WI38 (cell line): ENCODE data around the gene AFF1.

Source experiments
- H3K4me3 ChIP-seq: 2 replicates; pipeline ENCODE4 v1.5.1; 2011; ENCODE audit warnings: low read depth, mild to moderate bottlenecking, control low read depth, low read length
- TF ChIP-seq, protein P1 (sequence below): IDR thresholded peaks from 2 replicates; pipeline ENCODE4 v1.5.1; 2012; ENCODE audit warnings: low read depth, mild to moderate bottlenecking, control low read depth, low read length

AFF1 gene

DNA sequence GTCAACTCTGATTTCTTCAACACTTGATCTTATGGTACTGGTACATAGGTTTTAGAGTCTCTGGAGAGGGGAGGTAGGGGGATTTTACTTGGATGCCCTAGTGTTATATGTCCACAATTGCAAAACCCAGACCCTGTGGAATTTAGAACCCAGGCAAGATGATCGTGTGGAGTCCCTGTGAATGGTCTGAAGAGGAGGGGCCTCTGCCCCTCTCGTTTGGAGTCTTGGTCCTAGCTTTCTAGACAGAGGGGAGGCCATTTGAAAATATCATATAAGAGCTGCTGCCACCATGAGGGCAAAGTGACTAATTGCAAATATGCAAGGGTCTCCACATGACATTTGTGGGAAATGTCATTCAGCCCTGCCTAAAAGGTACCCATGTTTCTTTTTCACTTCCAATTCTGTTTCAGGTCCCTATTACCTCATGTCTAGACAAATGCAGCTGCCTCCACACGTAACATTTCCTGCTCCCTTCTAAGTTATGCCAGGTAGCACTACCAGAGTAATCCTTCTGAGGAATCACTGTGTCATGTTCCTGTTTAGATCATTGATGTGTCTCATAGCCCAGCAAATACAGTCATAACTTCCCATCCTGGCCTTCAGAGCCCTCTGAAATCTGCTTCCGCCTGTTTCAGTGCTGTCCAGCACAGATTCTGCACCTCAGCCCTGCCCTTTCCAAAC, 158.8 kb downstream of the AFF1 start:
- TF ChIP-seq, protein P1, sequence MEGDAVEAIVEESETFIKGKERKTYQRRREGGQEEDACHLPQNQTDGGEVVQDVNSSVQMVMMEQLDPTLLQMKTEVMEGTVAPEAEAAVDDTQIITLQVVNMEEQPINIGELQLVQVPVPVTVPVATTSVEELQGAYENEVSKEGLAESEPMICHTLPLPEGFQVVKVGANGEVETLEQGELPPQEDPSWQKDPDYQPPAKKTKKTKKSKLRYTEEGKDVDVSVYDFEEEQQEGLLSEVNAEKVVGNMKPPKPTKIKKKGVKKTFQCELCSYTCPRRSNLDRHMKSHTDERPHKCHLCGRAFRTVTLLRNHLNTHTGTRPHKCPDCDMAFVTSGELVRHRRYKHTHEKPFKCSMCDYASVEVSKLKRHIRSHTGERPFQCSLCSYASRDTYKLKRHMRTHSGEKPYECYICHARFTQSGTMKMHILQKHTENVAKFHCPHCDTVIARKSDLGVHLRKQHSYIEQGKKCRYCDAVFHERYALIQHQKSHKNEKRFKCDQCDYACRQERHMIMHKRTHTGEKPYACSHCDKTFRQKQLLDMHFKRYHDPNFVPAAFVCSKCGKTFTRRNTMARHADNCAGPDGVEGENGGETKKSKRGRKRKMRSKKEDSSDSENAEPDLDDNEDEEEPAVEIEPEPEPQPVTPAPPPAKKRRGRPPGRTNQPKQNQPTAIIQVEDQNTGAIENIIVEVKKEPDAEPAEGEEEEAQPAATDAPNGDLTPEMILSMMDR, result peak; percentile 17; the same call in 1 of the 2 replicates

DNA sequence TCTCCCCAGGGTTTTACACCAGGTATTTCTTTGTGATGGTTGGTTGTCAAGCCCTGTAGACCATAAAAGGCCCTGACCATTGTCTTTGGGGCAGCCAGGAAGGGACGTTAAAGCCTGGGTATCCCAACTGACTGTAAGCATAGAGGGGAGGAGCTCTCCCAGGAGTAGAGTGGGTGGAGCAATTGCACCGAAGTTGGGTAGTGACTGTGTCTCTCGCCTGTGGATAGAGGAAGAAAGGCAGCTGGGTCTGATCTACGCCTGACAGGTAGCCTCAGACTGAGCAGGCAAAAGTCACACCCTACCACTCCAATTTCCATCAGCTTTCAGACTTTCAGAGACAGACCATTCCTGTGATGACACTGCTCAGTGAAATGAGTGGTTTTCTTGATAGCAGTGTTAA, 162.3 kb downstream of the AFF1 start:
- TF ChIP-seq, protein P1, result no peak
- H3K4me3 ChIP-seq, result no peak overlapping the region

More for the DNA sequence above, 158.8 kb downstream of the AFF1 start:
- H3K4me3 ChIP-seq, result no peak overlapping the region

DNA sequence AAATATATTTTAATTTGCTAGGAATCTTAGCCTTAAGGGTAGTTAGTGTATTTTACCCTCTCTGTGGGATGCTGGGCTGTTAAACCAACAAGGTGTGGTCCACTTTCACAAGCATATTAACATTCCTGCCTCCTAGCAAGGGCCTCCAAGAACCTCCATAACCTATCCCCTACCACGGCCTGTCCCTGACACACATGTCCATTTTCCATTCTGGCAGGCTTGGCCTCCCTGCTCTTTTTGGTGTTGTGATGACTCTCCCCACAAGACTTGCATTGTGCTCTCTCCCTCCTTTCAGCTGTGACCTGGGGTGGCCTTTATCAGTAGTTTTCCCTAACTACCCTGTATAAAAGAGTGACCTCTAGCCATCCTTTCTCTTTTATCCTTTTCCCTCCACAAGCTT, 165.4 kb downstream of the AFF1 start:
- no peak overlapping the region for H3K4me3 ChIP-seq
- TF ChIP-seq, protein P1, result no peak

DNA sequence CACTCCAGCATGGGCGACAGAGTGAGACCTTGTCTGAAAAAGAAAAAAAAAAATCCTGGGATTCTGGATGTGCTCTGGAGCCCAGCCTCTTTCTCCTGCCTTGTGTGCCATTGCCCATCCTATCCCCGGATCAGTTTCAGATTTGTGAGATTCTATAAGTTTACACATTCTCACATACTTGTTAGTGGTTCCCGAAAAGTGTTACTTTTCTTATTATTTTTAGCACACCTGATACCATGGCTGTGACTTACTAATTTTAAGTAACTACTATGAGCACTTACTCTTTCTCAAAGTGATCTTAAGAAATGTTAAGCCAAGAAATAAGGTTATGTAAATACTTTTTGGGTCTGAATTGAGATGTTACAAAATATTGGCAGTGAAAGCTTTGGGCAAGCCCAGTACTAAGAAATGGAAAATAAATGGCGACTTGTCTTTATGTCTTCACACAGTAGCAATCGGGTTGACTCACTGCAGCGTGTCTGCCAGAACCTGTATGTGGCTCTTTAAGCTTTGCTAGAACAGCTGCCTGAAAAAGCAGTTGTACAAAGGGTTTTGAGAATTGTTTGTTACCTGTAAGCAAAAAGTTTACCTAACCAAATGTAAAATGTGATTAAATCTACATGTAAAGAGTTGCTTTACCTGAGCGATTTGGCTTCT, 166.9 kb downstream of the AFF1 start:
- TF ChIP-seq, protein P1, result no peak

DNA sequence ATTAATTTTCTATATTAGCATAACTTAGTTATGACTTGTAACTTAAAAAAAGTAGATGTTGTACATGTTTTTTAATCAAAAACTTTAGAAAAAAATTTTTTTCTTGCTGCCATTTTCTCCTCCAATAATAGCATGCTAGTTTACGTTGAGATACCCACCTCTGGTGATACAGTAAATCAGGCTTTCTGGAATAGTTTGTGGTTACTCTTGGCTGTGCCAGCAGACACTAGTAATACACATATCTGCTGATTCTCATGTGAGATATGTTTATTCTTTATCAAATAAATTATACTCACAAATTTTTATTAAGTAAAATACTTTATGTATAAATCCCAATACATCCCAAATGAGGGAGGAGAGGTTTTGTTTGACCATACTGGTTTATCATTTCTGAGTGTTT, 168.3 kb downstream of the AFF1 start:
- TF ChIP-seq, protein P1, result no peak
- H3K4me3 ChIP-seq, result no peak overlapping the region

More for the DNA sequence above, 166.9 kb downstream of the AFF1 start:
- H3K4me3 ChIP-seq, result no peak overlapping the region

DNA sequence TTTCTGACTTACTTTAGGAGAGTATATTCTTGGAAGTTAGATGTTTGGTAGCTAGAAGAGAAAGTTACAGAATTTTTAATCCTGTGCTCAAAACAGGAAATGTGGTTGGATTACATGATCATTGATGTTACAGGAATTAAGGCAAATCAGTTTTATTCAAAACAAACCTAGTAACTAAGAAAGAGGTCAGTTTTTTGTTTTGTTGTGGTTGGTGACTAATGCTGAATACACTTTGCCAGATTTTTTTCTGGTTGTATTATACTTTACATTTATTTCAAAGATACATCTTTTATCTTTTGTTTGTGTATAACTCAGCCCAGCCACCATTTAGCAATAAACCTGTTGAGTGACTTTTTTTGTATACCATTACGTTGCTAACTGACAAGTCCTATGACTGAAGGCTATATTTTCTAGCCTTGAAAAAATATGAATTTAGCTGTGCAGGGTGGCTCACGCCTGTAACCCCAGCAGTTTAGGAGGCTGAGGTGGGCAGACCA, 168.9 kb downstream of the AFF1 start:
- H3K4me3 ChIP-seq, result no peak overlapping the region
- TF ChIP-seq, protein P1, result no peak

DNA sequence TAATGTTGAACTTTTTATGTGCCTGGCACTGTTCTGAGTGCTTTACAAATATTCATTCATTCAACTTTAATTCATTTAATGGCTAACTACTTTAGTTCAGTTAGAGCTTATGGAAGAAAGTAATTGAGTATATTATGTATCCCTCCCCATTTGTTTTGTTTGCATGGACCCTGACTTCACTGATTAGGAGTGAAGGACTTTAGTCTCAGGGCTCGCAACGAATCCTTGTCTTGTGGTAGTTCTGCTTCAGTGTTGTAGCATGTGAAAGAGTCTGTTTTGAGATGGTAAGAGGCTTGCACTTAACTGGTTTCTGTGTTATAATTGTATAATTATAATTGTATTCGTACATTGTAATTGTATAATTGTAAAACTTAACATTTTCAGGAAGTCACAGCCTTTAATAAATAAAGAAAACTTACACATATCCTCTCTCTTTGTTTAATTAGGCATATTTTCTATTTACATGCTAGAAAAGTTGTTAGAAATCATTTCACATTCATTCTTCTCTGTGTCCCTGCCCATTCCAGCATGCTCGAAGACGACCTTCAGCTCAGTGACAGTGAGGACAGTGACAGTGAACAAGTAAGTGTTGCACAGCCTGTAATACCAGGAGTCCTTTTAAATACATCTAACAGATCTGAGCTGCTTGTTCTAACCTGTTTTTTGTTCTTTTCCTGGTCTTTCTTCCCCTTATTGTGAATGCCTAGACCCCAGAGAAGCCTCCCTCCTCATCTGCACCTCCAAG, 170.5 kb downstream of the AFF1 start:
- H3K4me3 ChIP-seq, result no peak overlapping the region
- TF ChIP-seq, protein P1, result no peak
